H4 (cell line): ENCODE data around the gene DKK1. TPM values are rescaled to one million over a fixed set of nuclear protein-coding genes. Genes with fewer than 3 reads are reported as not detected.

Experiments used
- DNase-seq: peaks from one replicate; pipeline ENCODE4 v3.0.0-alpha.2; 2015; ENCODE audit warnings: low spot score
- total RNA-seq: library from RNA; depleted of rRNA; stranded (reverse); fragments of >200 nt; shearing (Covaris generic); gene quantifications from 2 replicates; pipeline ENCODE4 v1.2.3, GENCODE V29; 2014; rRNA removed

Gene DKK1, protein sequence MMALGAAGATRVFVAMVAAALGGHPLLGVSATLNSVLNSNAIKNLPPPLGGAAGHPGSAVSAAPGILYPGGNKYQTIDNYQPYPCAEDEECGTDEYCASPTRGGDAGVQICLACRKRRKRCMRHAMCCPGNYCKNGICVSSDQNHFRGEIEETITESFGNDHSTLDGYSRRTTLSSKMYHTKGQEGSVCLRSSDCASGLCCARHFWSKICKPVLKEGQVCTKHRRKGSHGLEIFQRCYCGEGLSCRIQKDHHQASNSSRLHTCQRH
- 10.7 and 31.2 TPM in 2 replicates for total RNA-seq

DNA sequence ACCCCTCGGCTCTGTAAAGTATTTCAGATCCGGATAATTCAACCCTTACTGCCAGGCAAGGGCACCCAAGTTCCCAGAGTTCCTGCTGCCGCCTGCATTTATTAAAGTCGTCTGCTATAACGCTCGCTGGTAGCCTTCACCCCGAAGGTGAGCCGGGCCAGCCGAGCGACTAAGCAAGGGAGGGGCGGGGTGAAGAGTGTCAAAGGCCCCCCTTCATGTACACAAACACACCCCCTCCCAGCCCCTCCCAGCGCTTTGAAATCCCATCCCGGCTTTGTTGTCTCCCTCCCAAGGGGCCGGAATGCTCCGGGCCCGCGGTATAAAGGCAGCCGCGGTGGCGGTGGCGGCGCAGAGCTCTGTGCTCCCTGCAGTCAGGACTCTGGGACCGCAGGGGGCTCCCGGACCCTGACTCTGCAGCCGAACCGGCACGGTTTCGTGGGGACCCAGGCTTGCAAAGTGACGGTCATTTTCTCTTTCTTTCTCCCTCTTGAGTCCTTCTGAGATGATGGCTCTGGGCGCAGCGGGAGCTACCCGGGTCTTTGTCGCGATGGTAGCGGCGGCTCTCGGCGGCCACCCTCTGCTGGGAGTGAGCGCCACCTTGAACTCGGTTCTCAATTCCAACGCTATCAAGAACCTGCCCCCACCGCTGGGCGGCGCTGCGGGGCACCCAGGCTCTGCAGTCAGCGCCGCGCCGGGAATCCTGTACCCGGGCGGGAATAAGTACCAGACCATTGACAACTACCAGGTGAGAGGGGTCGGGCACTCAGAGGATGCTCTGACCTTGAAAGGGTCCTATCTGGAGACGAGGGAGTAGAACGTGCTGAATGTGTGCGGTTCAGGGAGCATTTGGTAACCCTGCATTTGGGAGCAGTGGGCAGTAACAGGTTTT, at the start of gene DKK1:
DKK1 (plus strand) TSS at position 349 of the 889 bp plus-strand sequence; CDS start at position 503, 154 bp downstream.
- DNase-seq: peak; percentile 54

DNA sequence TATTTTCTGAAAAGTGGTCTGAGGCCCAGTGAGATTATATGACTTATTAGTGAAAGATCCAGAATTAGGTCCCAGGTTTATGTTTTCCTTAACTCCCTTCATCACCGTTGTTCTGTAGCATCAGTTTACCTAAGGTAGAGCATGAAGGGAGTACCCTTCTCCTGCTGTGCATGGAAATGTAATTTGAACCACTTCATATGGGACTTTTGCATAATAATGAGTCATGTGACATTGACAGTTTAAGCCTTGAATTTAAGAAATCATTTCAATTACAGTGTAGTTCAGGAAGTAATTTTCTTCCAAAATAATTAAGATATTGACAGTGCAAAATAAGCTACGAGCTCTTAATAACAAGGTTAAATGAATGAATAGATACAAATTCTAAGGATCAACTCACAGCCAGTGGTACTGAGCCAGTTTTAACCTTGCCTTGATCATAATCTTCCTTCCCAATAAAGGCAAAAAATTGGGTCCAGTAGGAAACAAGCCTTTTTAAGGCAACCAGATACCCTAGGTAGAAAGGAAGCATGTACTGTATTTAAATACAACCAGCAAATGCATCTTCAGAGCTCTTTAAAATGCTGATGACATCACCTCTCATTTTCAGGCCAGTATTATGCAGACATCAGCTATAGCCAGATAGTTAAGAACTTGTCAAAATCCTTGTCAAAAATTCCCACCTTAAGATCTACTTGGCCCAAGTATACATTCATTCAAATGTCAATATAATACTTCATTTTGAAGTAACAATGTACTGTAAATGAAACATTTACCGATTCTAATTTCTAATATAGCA, 48.8 kb upstream of the DKK1 start:
- DNase-seq: no peak

GRCh38 chr10:52266858-52267257, 47.2 kb upstream of the DKK1 start:
- DNase-seq: no peak

DNA sequence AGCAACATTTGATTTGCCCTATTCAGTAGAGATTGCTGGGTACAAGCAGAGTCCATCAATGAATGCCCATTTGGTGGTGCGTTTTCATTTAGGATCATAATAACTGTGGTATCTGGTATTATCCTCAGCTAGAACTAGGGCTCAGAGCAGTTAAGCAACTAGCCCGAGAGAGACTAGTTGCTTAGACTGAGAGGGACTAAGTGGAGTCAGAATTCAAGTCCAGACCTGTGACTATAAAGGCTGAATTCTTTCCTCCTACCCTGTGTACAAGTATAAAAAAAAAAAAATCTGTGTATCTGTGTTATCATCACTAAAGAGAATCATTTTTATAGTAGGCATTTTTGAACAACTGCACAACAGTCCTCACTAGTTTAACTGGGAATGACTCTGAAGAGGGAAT, 45.3 kb upstream of the DKK1 start:
- no peak for DNase-seq

DNA sequence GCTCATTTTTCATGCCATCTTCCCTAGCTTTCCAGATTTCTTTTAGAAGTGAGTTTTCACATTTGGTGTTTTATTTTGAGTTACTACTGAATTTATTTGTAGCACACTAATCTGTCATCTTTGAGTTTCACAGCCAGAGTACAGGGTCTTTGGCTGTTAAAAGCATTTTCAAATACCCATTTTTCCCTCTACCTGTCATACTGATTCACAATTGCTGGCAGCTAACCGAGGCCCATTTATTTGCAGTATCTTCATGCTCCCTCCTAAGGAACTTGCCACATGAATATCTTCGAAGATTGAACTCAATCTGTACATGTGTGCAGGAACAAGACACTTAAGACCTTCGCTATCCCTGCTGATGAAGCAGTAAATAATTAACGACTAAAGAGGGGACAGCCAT, 44.8 kb upstream of the DKK1 start:
- DNase-seq: no peak

GRCh38 chr10:52276163-52276562, 37.9 kb upstream of the DKK1 start:
- DNase-seq: no peak

- DNase-seq: no peak
Measured at GRCh38 chr10:52276986-52277385, 37.1 kb upstream of the DKK1 start.

- DNase-seq: no peak
Measured at GRCh38 chr10:52279546-52279945, 34.5 kb upstream of the DKK1 start.

- no peak for DNase-seq
Measured at GRCh38 chr10:52280051-52280450, 34.0 kb upstream of the DKK1 start.

GRCh38 chr10:52283174-52283573, 30.9 kb upstream of the DKK1 start:
- no peak for DNase-seq

GRCh38 chr10:52284416-52285013, 29.6 kb upstream of the DKK1 start:
- DNase-seq: no peak

DNA sequence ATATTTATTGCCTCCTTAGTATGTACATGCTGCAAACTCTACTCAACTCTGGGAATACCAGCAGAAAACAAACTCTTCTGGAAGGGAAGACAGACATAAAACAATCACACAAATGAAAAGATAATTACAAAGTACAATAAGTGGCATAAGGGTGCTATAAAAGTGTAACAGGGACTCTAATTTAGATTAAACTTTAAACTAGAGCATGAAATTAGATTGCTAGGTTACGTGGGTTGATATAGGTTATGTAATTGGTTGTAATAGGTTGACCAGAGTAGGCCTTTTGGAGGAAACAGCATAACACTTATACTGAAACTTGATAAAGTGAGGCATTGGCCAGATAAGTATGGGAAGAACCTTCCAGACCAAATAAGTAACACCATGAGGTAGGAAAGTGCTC, 26.2 kb upstream of the DKK1 start:
- no peak for DNase-seq

DNA sequence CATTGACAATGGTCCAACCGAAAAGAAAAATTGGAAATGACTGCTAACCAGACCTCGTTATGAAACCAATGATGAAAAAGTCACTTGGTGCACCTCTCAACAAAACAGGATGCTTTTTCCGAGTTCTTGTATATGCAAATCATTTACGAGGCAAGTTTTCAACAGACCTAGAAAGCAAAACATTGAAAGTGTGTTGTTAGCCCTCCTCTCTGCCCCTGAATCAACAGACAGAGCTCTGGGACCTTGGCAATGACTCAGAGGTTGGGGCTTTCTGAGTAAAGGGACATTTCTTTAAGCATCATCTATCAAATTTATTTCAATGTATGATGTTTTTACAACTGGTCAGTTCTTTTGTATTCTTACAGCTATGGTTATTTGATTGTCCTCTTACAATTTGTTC, 16.3 kb upstream of the DKK1 start:
- no peak for DNase-seq

DNA sequence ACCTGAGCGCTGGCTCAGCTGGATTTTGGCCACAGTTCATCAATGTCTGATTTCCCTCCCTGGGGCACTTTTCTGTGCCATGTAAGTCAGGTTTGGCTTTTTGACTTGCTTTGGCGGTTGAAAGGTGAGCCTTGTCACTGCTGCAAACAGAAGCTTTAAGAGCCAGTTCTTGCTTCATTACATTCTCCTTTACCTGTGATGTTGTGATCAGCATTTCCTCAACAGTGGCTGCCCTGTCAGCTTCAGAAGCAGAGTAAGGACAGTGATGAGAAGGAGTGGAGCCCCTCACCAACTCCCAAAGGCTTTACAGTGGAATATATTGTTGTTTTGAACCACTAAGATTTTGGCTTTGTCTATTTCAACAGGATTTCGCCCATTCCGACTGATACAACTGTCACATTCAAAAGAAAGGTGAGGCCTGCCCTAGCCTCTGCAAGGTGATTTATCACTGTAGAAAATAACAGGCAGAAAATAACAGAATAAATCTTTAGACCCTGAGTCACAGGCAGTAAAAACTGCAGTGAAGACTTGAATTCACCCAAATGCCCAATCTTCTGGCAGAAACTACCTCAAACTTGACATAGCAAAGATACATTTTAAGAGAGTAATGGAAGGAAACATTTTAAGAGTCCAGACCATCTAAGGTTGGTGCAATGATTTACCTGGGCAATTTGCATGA, 13.3 kb upstream of the DKK1 start:
- DNase-seq: no peak

- DNase-seq: peak; percentile 44
Measured at GRCh38 chr10:52308251-52309031, 5.6 kb upstream of the DKK1 start.

DNA sequence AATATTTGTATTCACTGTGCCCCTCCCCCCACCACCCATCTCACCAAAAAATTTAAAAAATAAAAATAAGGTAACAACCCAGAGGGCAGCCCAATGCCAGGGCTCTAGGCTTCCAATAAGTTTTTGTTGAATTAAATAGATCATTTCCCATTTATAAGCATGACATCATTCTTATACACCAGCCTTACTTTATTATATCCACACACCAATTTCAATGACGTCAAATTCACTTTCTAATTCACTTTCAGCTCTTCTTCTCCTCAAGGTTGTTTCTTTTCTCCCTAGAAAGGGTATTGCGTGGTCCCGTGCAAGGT, 1.2 kb upstream of the DKK1 start:
- no peak for DNase-seq

GRCh38 chr10:52313256-52313932, 687 bp upstream of the DKK1 start:
- no peak for DNase-seq

DNA sequence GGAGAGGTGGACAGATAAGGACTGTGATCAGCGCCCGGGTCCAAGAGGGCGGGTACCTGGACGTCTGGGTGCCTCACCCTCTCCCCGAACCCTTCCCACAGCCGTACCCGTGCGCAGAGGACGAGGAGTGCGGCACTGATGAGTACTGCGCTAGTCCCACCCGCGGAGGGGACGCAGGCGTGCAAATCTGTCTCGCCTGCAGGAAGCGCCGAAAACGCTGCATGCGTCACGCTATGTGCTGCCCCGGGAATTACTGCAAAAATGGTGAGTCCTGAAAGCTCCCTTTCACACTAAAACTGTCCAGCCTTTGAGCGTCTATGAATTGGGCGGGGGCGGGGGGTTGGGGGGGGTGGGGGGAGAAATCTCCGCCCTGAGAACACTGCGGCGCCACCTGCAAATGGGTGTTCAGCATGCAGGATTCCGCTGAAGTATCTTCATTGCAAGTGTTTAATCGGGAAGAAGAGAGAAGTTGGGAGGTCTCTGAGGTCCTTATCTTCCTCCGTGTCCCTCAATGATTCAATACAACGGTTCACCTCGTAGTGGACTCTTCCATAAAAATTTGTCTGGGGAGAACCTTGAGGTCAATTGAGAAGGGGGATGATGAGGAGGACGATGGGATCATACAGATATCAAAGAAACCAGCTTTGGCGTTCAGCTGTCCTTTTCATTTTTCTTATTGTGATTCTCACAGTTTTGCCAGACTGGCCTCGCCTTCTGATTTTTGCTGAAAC, 906 bp downstream of the DKK1 start:
- no peak for DNase-seq

DNA sequence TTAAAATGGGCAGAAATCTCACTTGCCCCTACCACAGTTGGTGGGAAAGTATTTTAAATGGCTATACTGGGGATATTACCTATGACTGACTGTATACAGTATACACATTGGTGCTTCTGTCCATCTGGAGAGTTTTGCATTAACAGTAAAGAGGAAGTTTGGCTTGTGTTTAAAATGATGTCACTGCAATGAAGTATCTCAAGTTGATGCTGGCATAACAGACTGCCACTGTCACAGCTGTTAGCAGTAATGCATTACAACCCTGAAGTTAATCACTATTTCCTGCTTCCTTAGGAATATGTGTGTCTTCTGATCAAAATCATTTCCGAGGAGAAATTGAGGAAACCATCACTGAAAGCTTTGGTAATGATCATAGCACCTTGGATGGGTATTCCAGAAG, 1.9 kb downstream of the DKK1 start:
- DNase-seq: peak; percentile 25
